Common myeloid progenitor, CD34-positive (primary cell): ENCODE data around the gene PTER.

Experiments used
- CTCF ChIA-PET: fragments of 350-600 bp; sonication (Branson Sonifier 250); formaldehyde crosslinking; loops from one replicate; lab custom pipeline; 2021; ENCODE audit warnings: antibody characterized with exemption; lab: Charles Lee
- POLR2A ChIA-PET: fragments of 350-600 bp; sonication (Branson Sonifier 250); formaldehyde crosslinking; loops from one replicate; lab custom pipeline; 2021; ENCODE audit warnings: antibody characterized with exemption; lab: Charles Lee
- DNase-seq, 3 donors: peaks; one replicate each; pipeline versions ENCODE4 v3.0.0 to v3.0.0-alpha.2; 2013
- H3K27ac ChIP-seq, 2 experiments: 1 replicate in 1 of 2; 2 replicates in 1 of 2; pipeline ENCODE4 v1.7.0; 2013; ENCODE audit warnings: inconsistent platforms in 2 of 2, low read length in 2 of 2, mild to moderate bottlenecking in 2 of 2, low read depth in 1 of 2, moderate library complexity in 1 of 2; ENCODE audit not compliant: severe bottlenecking in 2 of 2, insufficient read depth in 1 of 2, poor library complexity in 1 of 2
- H3K27me3 ChIP-seq, 5 experiments: replicated peaks in 2 of 5; 1 replicate in 3 of 5; 2 replicates in 2 of 5; pipeline versions ENCODE4 v1.6.1 to v1.7.0; 2013; ENCODE audit warnings: low read length in 4 of 5, mild to moderate bottlenecking in 2 of 5, moderate library complexity in 2 of 5, inconsistent platforms in 1 of 5; ENCODE audit not compliant: insufficient read depth in 5 of 5, control insufficient read depth in 4 of 5
- H3K36me3 ChIP-seq, 4 experiments: 1 replicate in 2 of 4; 2 replicates in 2 of 4; pipeline versions ENCODE4 v1.6.1 to v1.7.0; 2013; ENCODE audit warnings: low read length in 3 of 4, control low read depth in 1 of 4, mild to moderate bottlenecking in 1 of 4; ENCODE audit not compliant: control insufficient read depth in 4 of 4, insufficient read depth in 4 of 4
- H3K4me1 ChIP-seq, 4 experiments: 1 replicate in 3 of 4; 2 replicates in 1 of 4; pipeline versions ENCODE4 v1.6.1 to v1.7.1; 2013; ENCODE audit warnings: low read length in 3 of 4, mild to moderate bottlenecking in 3 of 4, control low read depth in 1 of 4, inconsistent platforms in 1 of 4, moderate library complexity in 1 of 4; ENCODE audit not compliant: control insufficient read depth in 4 of 4, insufficient read depth in 4 of 4; ENCODE audit errors: control extremely low read depth in 1 of 4
- H3K4me3 ChIP-seq, 7 experiments: 1 replicate in 4 of 7; 2 replicates in 3 of 7; pipeline versions ENCODE4 v1.5.1 to v1.7.0; 2013; ENCODE audit warnings: mild to moderate bottlenecking in 7 of 7, low read length in 6 of 7, moderate library complexity in 6 of 7, inconsistent platforms in 2 of 7, low read depth in 2 of 7, control low read depth in 1 of 7; ENCODE audit not compliant: insufficient read depth in 4 of 7, control insufficient read depth in 1 of 7; ENCODE audit errors: extremely low read depth in 1 of 7
- H3K9me3 ChIP-seq, 5 experiments: 1 replicate in 4 of 5; 2 replicates in 1 of 5; pipeline versions ENCODE4 v1.6.1 to v1.7.1; 2013; ENCODE audit warnings: low read length in 4 of 5, mild to moderate bottlenecking in 2 of 5, inconsistent platforms in 1 of 5, low read depth in 1 of 5, moderate library complexity in 1 of 5; ENCODE audit not compliant: control insufficient read depth in 4 of 5, insufficient read depth in 2 of 5; ENCODE audit errors: control extremely low read depth in 1 of 5
- WGBS: methylation state at CpG from one replicate; pipeline ENCODE4 v1.1.5; 2013; ENCODE audit not compliant: insufficient coverage; 5-methylcytosine and 5-hydroxymethylcytosine counted together

PTER gene

DNA sequence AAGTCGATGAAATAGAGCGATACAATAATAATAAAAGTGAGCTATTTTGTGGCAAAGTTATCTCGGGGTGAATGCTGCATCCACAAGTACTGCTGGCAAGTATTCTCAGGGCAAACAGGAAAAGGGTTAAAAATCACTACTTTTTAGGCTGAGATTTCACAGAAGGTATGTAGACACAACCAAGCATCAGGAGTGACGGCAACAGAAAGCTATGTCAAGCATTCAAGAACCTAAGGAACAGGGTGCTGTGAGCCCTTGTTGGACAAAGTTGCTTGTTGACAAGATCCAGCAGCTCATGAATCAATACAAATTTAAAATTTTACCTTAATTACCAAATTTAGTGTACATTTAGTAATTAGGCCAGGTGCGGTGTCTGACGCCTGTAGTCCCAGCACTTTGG, 126.1 kb downstream of the PTER start:
- WGBS = 97% methylated on average over 4 of the region's 6 CpGs
- no peak for DNase-seq
- peaks cover 0 to 2% (median 0%) of the 10 kb centered on the region in 5 experiments for H3K27me3 ChIP-seq
- ChIA-PET POLR2A (no interaction called here), CTCF (no interaction called here)
- H3K36me3 ChIP-seq = no peaks in the 10 kb centered on the region
- no peak overlapping the region for H3K27ac ChIP-seq
- peaks cover 0 to 5% (median 0%) of the 10 kb centered on the region in 4 experiments for H3K4me1 ChIP-seq
- H3K9me3 ChIP-seq = peaks cover 0 to 6% (median 0%) of the 10 kb centered on the region in 5 experiments
- no peak overlapping the region for H3K4me3 ChIP-seq
